Effector memory CD8-positive, alpha-beta T cell (primary cell): ENCODE results near the gene NKAIN1.
A peak's percentile ranks its signal among the peaks of the same experiment; 100 is the strongest.
"Not testable (repeated sequence)": the region's sequence is repeated elsewhere in the genome, so short reads cannot be mapped to it uniquely, and the experiment has no call there.

Source experiments
- ATAC-seq: fragments of 150-1000 bp; cut with Tn5 transposase; replicated peaks from 2 replicates; pipeline ENCODE4 v1.10.0; 2021; ENCODE audit warnings: mild to moderate bottlenecking, moderate library complexity
- DNase-seq, 3 experiments: peaks; one replicate each; pipeline ENCODE4 v3.0.0; 2021
- H3K27ac Mint-ChIP-seq, 2 donors: one replicate each; pipeline ENCODE4 v1.8.0; 2022; ENCODE audit warnings: mild to moderate bottlenecking in 2 of 2, mixed read lengths in 2 of 2, moderate library complexity in 2 of 2
- H3K27me3 Mint-ChIP-seq, 2 donors: one replicate each; pipeline ENCODE4 v1.8.0; 2022; ENCODE audit warnings: mixed read lengths in 2 of 2
- H3K36me3 Mint-ChIP-seq: one replicate; pipeline ENCODE4 v1.8.0; 2022; ENCODE audit warnings: mild to moderate bottlenecking, moderate library complexity, mixed read lengths; ENCODE audit not compliant: insufficient read depth
- H3K4me1 Mint-ChIP-seq, 2 donors: one replicate each; pipeline ENCODE4 v1.8.0; 2022; ENCODE audit warnings: low read depth in 2 of 2, mixed read lengths in 2 of 2
- H3K4me3 Mint-ChIP-seq, 2 donors: one replicate each; pipeline ENCODE4 v1.8.0; 2022; ENCODE audit warnings: mild to moderate bottlenecking in 2 of 2, mixed read lengths in 2 of 2, moderate library complexity in 2 of 2
- H3K9me3 Mint-ChIP-seq, 2 donors: one replicate each; pipeline ENCODE4 v1.8.0; 2022; ENCODE audit warnings: mixed read lengths in 2 of 2
- total RNA-seq, 9 experiments: gene quantifications; one replicate each; lab custom pipeline; 2026; lab: John Stamatoyannopoulos, UW

The NKAIN1 gene
- total RNA-seq = 0 to 0.12 (median 0) reads per million in 9 experiments

DNA sequence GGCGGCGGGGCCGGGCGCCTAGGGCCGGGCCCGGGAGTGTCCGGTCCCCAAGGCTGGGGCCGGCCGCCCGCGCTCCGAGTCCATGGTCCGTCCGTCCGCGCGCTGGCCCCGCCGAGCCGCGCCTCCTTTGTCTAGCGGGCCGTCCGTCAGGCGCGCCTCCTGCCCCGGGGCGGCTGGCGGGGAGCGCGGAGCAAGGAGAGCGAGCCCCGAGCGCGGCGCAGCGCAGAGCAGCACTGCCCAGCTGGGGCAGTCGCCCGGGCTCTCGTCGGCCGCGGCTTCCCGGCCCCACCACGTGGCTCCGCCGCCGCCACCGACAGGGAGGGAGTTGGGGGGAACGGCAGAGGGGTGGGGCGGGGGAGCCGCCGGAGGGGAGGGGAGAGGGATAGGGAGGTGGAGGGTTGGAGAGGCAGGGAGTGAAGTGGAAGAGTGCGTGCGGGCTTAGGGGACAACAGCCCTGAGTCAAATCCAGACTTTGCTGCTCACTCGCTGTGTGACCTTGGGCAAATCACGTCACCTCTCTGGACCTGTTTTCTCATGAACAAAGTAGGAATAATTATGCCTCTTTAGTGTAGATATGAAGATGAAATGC lies at the start of gene NKAIN1:
NKAIN1 (minus strand) TSS at position 235 of the 589 bp plus-strand sequence. CDS start 340 bp downstream, outside the sequence.
- H3K36me3 Mint-ChIP-seq = no peaks in the 10 kb centered on the region
- H3K27me3 Mint-ChIP-seq = peaks cover 50 to 69% of the 10 kb centered on the region in 2 donors
- ATAC-seq (no peak), DNase-seq (no peak)
- H3K9me3 Mint-ChIP-seq = no peaks in the 10 kb centered on the region
- no peak within 1 kb of the TSS for H3K27ac Mint-ChIP-seq
- H3K4me3 Mint-ChIP-seq = peak within 1 kb of the TSS; percentile 66 to 73
- peaks cover 5 to 9% of the 10 kb centered on the region in 2 donors for H3K4me1 Mint-ChIP-seq

DNA sequence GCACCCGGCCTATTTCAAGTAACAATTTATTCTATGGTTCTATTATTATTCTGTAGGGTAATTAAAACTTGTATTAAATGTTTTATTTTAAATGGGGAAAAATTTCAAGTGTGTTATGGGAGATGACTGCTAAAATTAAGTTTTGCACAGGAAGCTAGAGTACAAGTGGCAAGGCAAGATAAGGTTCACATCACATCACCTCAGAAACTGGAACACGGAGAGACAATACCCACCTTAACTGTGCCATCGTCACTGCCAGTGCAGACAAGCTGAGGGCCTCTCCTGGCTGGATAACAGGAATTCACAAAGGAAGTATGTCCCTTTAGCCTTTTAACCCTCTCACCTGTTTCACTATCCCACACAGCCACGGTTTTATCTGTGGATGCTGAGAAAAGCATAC lies 49.3 kb upstream of the NKAIN1 start:
- Mint-ChIP-seq H3K9me3 (no peaks in the 10 kb centered on the region), H3K27ac (no peak overlapping the region), H3K4me3 (no peak overlapping the region), H3K36me3 (peaks cover 82% of the 10 kb centered on the region), H3K4me1 (peaks cover 7 to 10% of the 10 kb centered on the region in 2 donors), H3K27me3 (no peaks in the 10 kb centered on the region)
- DNase-seq (no peak), ATAC-seq (no peak)

DNA sequence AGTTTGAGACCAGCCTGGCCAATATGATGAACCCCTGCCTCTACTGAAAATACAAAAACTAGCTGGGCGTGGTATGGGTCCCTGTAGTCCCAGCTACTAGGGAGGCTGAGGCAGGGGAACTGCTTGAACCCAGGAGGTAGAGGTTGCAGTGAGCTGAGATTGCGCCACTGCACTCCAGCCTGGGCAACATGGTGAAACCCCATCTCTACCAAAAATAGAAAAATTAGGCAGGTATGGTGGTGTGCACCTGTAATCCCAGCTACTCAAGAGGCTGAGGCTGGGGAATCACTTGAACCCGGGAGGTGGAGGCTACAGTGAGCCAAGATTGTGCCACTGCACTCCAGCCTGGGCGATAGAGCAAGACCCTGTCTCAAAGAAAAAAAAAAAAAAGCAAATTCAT lies 48.1 kb upstream of the NKAIN1 start:
- H3K4me1 Mint-ChIP-seq, H3K4me3 Mint-ChIP-seq, DNase-seq, H3K9me3 Mint-ChIP-seq, H3K27me3 Mint-ChIP-seq, H3K27ac Mint-ChIP-seq, ATAC-seq: not testable (repeated sequence)
- H3K36me3 Mint-ChIP-seq = peaks cover 72% of the 10 kb centered on the region

DNA sequence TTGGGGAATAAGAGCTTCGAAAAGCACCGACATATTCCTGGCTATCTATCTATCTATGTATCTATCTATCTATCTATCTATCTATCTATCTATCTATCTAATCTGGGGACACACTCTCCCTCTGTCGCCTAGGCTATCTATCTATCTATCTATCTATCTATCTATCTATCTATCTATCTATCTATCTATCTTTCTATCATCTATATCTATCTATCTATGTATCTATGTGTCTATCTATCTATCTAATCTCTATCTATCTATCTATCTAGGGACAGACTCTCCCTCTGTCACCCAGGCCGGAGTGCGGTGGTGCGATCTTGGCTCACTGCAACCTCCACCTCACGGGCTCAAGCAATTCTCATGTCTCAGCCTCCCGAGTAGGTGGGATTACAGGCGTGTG lies 42.7 kb upstream of the NKAIN1 start:
- H3K4me3 Mint-ChIP-seq, DNase-seq, ATAC-seq, H3K4me1 Mint-ChIP-seq, H3K27me3 Mint-ChIP-seq, H3K9me3 Mint-ChIP-seq: not testable (repeated sequence)
- Mint-ChIP-seq H3K27ac (peak overlapping the region in 1 of 2 donors; percentile 60), H3K36me3 (peaks cover 65% of the 10 kb centered on the region)

DNA sequence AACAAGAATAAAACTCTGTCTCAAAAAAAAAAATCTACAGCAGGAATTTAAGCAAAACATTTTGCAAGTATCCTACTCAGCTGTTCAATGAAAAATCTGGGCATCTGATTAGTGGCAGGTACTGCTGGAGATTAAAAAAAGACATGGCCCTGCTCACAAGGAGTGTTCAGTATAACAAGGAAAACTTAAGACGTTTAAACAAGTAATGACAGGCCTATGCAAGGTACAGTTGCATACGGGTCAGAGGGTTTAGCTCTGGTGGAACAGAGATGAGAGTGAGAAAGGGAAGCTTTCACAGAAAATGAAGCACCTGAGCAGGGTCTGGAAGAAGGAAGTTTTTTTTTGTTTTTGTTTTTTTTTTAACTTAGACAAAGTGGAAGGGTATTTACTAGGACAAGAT lies 33.9 kb upstream of the NKAIN1 start:
- no peak for DNase-seq
- H3K36me3 Mint-ChIP-seq = peaks cover 79% of the 10 kb centered on the region
- no peaks in the 10 kb centered on the region for H3K9me3 Mint-ChIP-seq
- peaks cover 4 to 20% of the 10 kb centered on the region in 2 donors for H3K4me1 Mint-ChIP-seq
- no peak overlapping the region for H3K4me3 Mint-ChIP-seq
- H3K27me3 Mint-ChIP-seq = no peaks in the 10 kb centered on the region
- no peak for ATAC-seq
- peak overlapping the region; percentile 68 to 83 for H3K27ac Mint-ChIP-seq

DNA sequence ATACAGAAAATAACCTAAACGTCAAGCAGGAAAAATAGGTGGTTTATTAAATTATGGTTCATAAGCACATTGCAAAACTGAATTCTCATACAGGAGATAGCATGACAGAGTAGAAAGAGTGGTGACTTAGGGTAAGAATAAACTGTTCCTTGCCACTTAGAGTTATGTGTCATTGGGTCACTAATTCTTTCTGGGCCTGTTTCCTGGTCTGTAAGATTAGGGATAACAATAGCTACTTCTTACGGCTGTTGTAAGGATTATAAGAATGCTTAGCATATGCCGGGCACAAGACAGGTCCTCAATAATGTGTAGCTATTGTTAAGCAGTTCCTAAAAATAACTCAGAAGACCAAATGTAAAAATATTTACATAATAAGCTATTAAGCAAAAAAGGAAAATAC lies 32.7 kb upstream of the NKAIN1 start:
- H3K4me3 Mint-ChIP-seq = no peak overlapping the region
- no peaks in the 10 kb centered on the region for H3K27me3 Mint-ChIP-seq
- ATAC-seq = no peak
- H3K9me3 Mint-ChIP-seq = no peaks in the 10 kb centered on the region
- peaks cover 3 to 20% of the 10 kb centered on the region in 2 donors for H3K4me1 Mint-ChIP-seq
- no peak for DNase-seq
- H3K27ac Mint-ChIP-seq = no peak overlapping the region
- H3K36me3 Mint-ChIP-seq = peaks cover 79% of the 10 kb centered on the region

DNA sequence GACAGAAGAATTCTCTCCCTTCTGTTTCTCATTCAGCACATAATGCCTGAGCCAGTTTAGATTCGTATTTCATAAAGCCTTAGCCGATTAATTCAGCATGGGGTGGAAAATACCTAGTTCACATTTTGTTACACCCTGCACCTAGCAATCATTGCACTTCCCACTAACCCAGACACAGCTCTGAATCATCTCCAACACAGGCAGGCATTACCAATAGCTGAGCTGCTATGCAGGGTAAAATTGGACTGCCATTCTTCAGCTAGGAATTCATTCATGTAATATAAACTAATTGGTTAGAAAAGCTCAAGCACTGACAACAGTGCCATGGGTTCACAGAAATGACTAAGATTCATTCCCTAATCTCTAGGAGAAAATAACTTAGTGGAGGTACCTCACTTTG lies 26.9 kb upstream of the NKAIN1 start:
- H3K27me3 Mint-ChIP-seq = no peaks in the 10 kb centered on the region
- H3K4me3 Mint-ChIP-seq = no peak overlapping the region
- DNase-seq (no peak), ATAC-seq (no peak)
- no peaks in the 10 kb centered on the region for H3K9me3 Mint-ChIP-seq
- no peaks in the 10 kb centered on the region for H3K4me1 Mint-ChIP-seq
- peaks cover 89% of the 10 kb centered on the region for H3K36me3 Mint-ChIP-seq
- no peak overlapping the region for H3K27ac Mint-ChIP-seq

DNA sequence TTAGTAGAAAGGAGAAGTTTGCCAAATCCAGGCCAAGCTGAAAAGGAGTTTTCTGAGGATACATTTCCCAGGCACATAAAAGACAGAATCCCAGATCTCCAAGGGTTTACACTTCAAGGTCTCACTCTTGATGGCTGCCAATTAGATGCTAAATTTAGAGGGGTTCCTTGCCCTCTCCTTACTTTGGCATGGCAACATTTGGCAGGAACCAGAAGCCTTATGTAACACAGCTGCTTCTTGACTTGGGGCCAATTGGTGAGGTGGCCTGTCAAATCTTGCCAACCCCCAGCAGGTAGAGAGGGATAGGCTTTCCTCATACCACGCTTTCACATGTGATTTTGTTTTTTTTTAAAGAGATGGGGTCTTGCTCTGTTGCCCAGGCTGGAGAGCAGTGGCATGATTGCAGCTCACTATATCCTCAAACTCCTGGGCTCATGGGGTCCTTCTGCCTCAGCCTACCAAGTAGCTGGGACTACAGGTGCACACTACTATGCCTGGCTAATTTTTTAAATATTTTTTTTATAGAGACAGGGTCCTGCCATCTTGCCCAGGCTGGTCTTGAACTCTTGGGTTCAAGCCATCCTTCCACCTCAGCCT lies 25.2 kb upstream of the NKAIN1 start:
- DNase-seq (no peak), ATAC-seq (no peak)
- H3K27ac Mint-ChIP-seq = no peak overlapping the region
- H3K27me3 Mint-ChIP-seq = no peaks in the 10 kb centered on the region
- H3K36me3 Mint-ChIP-seq = peaks cover 92% of the 10 kb centered on the region
- no peak overlapping the region for H3K4me3 Mint-ChIP-seq
- no peaks in the 10 kb centered on the region for H3K4me1 Mint-ChIP-seq
- no peaks in the 10 kb centered on the region for H3K9me3 Mint-ChIP-seq

DNA sequence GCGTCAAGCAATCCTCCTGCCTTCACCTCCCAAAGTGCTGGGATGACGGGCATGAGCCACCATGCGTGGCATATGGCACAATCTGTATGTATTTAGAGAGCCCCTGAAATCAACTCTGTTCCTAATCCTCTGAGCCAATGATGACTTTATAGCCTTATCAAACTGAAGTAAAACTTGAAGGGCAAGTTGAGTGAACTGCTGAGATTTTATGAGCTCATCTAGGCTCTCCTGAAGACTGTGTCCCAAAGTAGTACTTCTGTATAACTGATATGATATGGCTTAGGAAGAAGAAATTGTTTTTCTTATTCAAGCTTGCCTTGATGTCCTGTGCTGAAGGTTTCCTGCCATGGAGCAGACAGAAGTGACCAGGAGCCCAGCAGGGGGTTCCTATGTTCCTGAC lies 23.7 kb upstream of the NKAIN1 start:
- ATAC-seq = no peak
- Mint-ChIP-seq H3K4me3 (no peak overlapping the region), H3K36me3 (peaks cover 92% of the 10 kb centered on the region), H3K27me3 (no peaks in the 10 kb centered on the region), H3K9me3 (no peaks in the 10 kb centered on the region), H3K27ac (peak overlapping the region; percentile 12 to 41), H3K4me1 (no peaks in the 10 kb centered on the region)
- no peak for DNase-seq

DNA sequence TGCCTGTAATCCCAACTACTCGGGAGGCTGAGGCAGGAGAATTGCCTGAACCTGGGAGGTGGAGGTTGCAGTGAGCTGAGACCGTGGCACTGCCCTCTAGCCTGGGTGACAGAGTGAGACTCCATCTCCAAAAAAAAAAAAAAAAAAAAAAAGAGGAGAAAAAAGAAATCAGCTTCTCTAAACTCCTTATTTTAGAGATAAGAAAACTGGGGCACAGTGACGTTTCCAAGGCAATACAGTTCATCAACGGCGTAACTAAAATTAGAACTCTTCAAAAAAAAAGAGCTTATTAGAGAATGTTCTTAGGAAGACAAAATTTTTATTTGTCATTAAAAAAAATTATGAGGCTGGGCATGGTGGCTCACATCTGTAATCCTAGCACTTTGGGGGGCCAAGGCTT lies 22.7 kb upstream of the NKAIN1 start:
- H3K36me3 Mint-ChIP-seq = peaks cover 84% of the 10 kb centered on the region
- H3K9me3 Mint-ChIP-seq, DNase-seq, H3K4me1 Mint-ChIP-seq, H3K4me3 Mint-ChIP-seq, ATAC-seq, H3K27ac Mint-ChIP-seq, H3K27me3 Mint-ChIP-seq: not testable (repeated sequence)

DNA sequence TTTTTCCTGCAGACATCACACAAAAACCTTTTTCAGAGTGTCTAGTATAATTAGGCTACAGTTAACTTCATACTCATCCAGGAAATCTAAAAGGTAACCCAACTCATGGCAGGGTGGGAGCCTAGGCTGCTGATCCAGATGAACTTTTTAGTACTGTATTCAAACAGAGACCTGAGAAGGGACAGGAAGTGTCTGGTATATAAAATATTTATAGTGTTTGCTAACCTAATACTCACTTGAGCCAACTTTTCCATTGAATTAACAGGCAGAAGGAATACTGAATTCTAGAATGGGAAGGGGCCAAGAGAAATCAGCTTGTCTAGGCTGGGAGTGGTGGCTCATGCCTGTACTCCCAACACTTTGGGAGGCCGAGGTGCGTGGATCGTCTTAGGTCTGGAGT lies 22.2 kb upstream of the NKAIN1 start:
- no peaks in the 10 kb centered on the region for H3K27me3 Mint-ChIP-seq
- no peak overlapping the region for H3K4me3 Mint-ChIP-seq
- DNase-seq = no peak
- H3K36me3 Mint-ChIP-seq = peaks cover 79% of the 10 kb centered on the region
- H3K4me1 Mint-ChIP-seq = no peaks in the 10 kb centered on the region
- H3K9me3 Mint-ChIP-seq = no peaks in the 10 kb centered on the region
- no peak overlapping the region for H3K27ac Mint-ChIP-seq
- ATAC-seq = no peak

DNA sequence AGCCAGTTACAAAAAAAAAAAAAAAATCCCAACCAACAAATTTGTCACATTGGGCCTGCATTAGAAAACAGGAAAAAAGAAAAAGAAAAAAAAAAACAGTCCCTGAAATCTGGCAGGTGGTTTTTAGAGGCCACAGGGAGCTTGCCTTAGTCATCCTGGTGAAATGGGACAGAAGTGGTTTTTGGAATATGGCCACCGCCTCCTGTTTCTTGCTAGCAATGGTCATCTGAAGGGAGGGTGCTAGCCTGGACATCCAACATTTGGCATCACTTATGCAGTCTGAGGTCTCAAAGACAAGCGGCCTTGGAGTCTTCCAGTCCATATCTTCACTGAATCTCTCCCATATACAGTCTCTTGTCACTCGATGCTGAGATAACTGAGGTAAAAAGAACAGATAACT lies 20.1 kb upstream of the NKAIN1 start:
- Mint-ChIP-seq H3K9me3 (no peaks in the 10 kb centered on the region), H3K36me3 (peaks cover 64% of the 10 kb centered on the region)

DNA sequence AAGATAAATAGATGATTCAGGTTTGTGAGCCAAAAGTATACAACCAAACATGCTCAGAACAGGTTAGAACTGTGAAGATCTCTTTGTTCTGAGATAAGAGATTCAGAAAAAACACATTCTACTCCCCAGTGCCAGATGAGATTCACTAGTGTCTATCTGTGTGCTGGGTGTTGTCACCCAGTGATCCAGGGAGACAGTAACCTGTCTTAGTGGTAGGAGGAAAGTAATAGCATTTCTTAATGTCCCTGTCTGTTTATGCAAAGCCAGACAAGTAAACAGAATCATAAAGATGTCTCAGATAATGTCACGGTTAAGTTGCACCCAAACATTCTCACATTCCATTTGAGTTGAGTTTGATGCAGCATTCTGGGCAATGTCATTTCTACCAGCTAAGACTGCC lies 18.9 kb upstream of the NKAIN1 start:
- H3K4me1 Mint-ChIP-seq = no peaks in the 10 kb centered on the region
- no peaks in the 10 kb centered on the region for H3K27me3 Mint-ChIP-seq
- H3K27ac Mint-ChIP-seq = no peak overlapping the region
- no peaks in the 10 kb centered on the region for H3K9me3 Mint-ChIP-seq
- peaks cover 55% of the 10 kb centered on the region for H3K36me3 Mint-ChIP-seq
- ATAC-seq = no peak
- no peak for DNase-seq
- no peak overlapping the region for H3K4me3 Mint-ChIP-seq

More for the DNA sequence above, 20.1 kb upstream of the NKAIN1 start:
- H3K27ac Mint-ChIP-seq = no peak overlapping the region
- no peak overlapping the region for H3K4me3 Mint-ChIP-seq
- no peaks in the 10 kb centered on the region for H3K4me1 Mint-ChIP-seq
- H3K27me3 Mint-ChIP-seq = no peaks in the 10 kb centered on the region
- DNase-seq = no peak
- ATAC-seq = no peak

DNA sequence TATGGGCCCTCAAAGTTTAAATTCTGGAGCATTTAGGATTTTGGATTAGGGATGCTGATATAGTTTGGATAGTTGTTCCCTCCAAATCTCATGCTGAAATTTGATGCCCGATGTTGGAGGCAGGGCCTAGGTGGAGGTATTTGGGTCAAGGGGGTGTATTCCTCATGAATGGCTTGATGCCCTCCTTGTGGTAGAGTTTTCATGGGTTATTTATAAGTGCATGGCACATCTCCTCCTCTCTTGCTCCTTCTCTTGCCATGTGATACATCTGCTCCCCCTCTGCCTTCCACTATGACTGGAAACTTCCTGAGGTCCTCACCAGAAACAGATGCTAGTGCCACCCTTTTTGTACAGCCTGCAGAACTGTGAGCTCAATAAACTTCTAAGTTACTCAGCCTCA lies 17.5 kb upstream of the NKAIN1 start:
- Mint-ChIP-seq H3K9me3 (no peaks in the 10 kb centered on the region), H3K4me3 (no peak overlapping the region), H3K27me3 (no peaks in the 10 kb centered on the region), H3K36me3 (peaks cover 41% of the 10 kb centered on the region), H3K27ac (no peak overlapping the region), H3K4me1 (no peaks in the 10 kb centered on the region)
- no peak for DNase-seq
- no peak for ATAC-seq
